GM18505 (cell line): ENCODE data around the gene DCC.

Source experiments
- ATAC-seq: cut with Tn5 transposase; IDR thresholded peaks from one replicate; pipeline ENCODE4 v1.9.1; 2021; ENCODE audit not compliant: unreplicated experiment
- POLR2A ChIP-seq: IDR thresholded peaks from 4 replicates; pipeline ENCODE4 v1.6.1; 2011; ENCODE audit warnings: borderline replicate concordance; ENCODE audit not compliant: insufficient read depth, insufficient read length; ENCODE audit errors: extremely low read depth

DCC gene

GRCh38 chr18:52572036-52573000 is 232.3 kb downstream of the DCC start:
- TF ChIP-seq POLR2A: no peak
- ATAC-seq: no peak

- TF ChIP-seq POLR2A: no peak
- no peak for ATAC-seq
Observed at GRCh38 chr18:52577795-52578194, 237.8 kb downstream of the DCC start.

GRCh38 chr18:52582061-52582460 is 242.1 kb downstream of the DCC start:
- no peak for TF ChIP-seq POLR2A

GRCh38 chr18:52582516-52582915 is 242.5 kb downstream of the DCC start:
- TF ChIP-seq POLR2A: no peak
- no peak for ATAC-seq

More at GRCh38 chr18:52582061-52582460, 242.1 kb downstream of the DCC start:
- ATAC-seq: no peak

- no peak for TF ChIP-seq POLR2A
- no peak for ATAC-seq
Observed at GRCh38 chr18:52588931-52589330, 248.9 kb downstream of the DCC start.

GRCh38 chr18:52596748-52597435 is 256.9 kb downstream of the DCC start:
- no peak for ATAC-seq
- no peak for TF ChIP-seq POLR2A

GRCh38 chr18:52598921-52599320 is 258.9 kb downstream of the DCC start:
- no peak for ATAC-seq
- TF ChIP-seq POLR2A: no peak

GRCh38 chr18:52602820-52603219 is 262.8 kb downstream of the DCC start:
- no peak for TF ChIP-seq POLR2A
- no peak for ATAC-seq

GRCh38 chr18:52605345-52605744 is 265.3 kb downstream of the DCC start:
- no peak for ATAC-seq
- TF ChIP-seq POLR2A: no peak

GRCh38 chr18:52607985-52608384 is 268.0 kb downstream of the DCC start:
- TF ChIP-seq POLR2A: no peak
- no peak for ATAC-seq

- no peak for ATAC-seq
- no peak for TF ChIP-seq POLR2A
Observed at GRCh38 chr18:52610451-52611115, 270.6 kb downstream of the DCC start.

- no peak for ATAC-seq
- TF ChIP-seq POLR2A: no peak
Observed at GRCh38 chr18:52612406-52612805, 272.4 kb downstream of the DCC start.

GRCh38 chr18:52615321-52615720 is 275.3 kb downstream of the DCC start:
- TF ChIP-seq POLR2A: no peak
- no peak for ATAC-seq

GRCh38 chr18:52615943-52616342 is 275.9 kb downstream of the DCC start:
- no peak for TF ChIP-seq POLR2A
- peak; percentile 79 for ATAC-seq

GRCh38 chr18:52617931-52618330 is 277.9 kb downstream of the DCC start:
- ATAC-seq: no peak
- TF ChIP-seq POLR2A: no peak
